Measurements from ENCODE around the gene PPT2.
"Not testable (repeated sequence)": the region's sequence is repeated elsewhere in the genome, so short reads cannot be mapped to it uniquely, and the experiment has no call there.

PPT2 gene

DNA sequence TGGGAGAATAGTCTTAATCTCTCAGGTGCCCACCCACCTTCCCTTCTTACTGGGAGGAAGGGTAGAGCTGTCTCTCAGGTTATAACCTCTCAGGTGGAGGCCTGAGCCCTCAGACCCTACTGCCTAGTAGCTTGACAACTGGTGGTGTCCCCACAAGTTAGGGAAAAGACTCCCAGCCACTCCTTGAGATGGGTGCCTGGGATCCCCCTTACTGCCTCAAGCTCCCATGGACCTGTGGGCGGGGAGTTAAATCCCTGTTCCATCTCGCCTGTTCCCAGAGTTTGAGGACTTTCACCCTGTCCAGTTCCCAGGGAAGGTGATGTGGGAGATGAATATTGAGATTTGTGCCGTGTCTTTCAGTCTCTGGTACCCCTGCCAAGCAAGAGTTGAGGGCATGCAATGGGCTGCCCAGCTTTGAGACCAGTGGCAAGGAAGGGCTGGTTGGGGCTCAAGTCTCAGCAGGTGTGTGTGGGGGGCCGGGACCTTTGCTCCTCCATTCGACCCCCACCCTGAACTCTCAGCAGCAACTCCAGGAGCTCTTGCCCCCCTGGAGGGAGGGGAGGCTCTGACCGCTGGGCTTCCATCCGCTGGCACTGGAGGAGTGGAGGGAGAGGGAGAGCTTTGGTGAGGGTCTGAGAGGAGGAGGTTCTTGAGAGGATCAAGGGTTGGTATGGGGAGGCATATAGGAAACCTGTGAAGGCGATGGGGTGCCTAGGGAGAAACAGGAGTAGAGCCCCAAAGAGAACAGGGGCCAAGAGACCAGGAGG is 37.2 kb downstream of the PPT2 start:
- DNase-seq, result no peak

DNA sequence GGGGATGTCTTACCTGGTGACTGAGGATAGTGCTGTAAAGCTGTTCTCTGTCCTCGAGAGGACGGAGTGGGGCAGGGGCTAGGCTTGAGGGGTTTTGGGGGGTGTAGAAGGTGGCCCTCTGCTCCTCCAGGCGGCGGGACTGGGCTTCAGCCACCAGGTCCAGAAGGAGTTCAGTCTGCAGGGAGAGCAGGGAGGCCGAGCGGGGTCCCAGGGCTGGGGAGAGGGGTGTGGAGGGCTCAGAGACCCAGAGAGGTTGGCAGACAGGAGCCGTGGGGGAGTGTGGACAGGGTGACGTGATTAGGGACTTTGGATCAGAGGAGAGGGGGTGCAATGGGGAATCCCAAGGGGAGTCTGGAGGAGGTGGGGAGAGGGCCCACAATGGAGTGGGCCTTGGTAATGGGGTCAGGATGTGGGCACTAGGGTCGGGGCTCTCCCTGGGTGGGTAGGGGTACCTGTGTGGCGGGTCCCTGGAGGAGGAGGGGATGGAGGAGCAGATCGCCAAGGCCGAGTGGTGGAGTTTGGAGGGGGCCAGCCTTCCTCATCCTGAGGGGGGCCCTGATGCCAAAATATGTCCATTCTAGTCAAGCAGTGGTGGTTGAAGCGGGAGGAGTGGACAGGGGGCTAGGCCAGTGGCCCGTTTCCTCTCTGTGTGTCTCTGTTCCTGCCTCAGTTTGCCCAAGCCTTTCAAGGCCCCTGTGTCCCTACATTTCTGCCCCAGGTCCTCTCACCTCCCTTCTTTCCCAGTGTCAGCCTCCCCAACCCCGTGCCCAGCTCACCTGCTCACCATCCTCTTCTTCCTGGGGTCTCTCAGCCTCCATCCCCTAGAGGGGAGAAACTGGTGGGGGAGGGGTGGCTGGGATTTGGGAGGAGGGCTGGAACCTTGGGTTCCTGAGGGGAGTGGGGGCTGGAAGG is 38.0 kb downstream of the PPT2 start:
- no peak for DNase-seq

DNA sequence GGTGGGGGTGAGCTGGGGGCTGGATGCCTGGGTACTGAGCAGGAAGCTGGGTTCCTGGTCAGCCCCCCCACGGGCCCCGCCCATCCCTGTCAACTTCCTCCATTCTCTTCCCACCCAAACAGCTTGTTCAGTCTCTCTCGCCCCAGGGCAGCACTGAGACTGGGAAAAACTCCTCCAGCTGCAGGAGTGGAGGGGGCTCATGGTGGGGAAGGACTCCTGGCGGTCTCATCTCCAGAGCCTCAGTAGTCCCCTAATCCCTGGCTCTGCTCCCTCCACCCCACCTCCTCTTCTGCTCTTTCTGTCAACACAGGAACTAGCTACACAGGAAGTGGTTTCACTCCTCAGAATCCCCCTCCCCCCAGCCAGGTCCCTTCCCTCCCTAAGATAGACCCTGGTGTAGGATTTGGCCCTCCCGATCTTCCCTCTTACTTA is 38.7 kb downstream of the PPT2 start, which contains the start of gene GPSM3:
Gene GPSM3 (minus strand): TSS at position 36 of the 432 bp plus-strand sequence. CDS start 130 bp downstream, outside the sequence.
- peak; percentile 51 for DNase-seq

DNA sequence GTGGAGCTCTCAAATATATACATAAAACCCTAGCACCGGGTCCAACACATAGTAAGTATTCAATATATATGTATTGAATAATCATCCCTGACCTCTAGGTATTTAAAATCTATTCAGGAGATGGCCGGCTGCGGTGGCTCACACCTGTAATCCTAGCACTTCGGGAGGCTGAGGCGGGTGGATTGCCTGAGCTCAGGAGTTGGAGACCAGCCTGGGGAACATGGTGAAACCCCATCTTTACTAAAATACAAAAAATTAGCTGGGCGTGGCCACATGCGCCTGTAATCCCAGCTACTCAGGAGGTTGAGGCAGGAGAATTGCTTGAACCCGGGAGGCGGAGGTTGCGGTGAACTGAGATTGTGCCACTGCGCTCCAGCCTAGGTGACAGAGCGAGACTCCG is 39.2 kb downstream of the PPT2 start:
- DNase-seq, result not testable (repeated sequence)

DNA sequence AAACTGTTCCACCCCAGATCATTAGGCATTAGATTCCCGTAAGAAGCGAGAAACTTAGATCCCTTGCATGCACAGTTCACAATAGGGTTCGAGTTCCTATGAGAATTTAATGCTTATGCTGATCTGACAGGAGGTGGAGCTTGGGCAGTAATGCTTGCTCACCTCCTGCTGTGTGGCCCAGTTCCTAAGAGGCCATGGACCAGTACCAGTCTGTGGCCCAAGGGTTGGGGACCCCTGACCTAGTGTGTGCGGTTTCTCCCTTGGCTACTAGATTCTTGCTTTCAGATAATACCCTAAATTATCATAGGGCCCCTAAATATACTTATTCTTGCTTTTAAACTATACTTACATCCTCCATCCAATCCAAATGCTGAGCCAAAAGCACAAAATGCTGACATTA is 40.4 kb downstream of the PPT2 start:
- no peak for DNase-seq

DNA sequence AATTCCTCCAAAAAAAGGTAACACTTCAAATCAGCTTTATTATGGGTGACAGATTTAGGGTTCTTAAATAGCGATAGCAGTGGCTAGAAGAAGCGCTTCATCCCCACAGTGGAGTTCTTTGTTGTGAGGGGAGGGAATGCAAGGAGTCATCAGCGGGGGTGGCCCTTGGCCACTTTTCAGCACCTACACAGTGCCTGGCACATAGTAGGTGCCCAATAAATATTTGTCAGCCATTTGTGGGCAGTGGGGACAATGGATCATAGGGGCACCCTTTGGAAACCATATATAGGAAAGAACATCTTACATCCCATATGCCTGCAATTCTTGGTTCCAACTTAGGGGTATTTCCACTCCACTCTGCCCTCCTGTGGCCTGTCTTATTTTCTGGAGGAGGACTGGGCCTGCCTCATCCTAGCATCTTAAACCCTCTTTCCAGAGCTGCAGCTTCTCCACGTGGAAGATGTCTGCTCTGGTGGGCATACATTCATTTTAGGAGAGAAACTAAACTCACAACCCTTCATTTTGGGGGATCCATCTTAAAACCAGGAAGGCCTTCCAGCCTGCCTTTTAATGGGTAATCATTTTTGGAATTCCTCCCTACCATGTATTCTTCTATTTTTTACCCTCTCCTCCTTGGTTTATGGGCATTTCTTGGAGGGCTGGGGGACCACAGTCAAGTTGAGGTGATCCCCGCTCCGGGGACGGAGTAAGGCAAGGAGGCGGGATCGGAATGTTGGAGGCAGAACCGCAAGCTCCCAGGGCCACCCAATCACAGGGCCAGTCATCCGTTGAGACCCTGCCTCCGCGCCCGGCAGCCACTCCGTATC is 41.1 kb downstream of the PPT2 start:
- no peak for DNase-seq

DNA sequence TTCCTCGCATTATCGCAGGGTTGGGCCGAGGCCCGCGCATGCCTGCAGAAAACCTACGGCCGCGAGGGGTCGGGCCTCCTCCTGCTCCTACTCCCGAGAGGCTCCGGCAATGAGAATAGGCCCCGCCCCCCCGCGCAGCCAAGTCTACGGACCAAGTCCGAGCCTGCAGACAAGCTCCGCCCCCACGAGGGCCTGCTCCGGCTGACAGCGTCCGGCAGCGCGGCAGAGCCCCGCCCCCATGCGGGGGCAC is 41.6 kb downstream of the PPT2 start:
- DNase-seq, result peak; percentile 100

DNA sequence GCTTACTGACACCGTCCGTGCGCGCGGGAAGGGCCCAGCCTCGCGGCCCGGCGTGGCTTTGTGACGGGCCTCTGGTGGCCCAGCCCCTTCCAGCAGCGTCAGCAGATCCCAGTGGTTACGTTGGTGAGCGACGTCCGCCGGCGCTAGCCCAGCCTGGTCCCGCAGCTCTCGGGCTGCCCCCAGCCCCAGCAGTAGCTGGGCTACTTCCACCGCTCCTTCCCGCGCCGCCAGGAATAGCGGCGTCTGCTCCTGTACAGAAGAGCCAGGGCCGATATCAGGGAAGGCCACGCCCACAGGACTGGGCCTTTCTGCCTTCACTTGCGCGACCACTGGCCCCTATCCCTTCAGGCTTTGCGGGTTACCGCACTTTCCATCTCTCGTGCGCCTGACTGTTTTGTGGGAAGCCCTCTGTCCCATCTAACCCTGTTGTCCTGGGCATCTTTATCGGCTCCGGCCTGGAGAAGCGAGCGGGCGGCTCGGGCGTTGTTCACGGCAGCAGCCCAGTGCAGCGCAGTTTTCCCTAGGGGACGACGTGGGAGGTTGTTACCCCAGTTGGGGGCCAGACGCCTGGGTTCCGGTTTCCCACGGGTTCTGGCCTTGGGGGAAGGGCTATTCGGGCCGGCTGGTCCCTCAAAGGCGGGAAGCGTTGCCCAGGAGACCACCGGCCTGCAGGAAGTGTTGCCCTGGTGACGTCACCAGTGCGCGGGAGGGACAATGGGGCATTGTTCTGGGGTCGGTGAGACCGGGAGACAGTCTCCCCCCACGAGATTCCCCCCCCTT is 42.2 kb downstream of the PPT2 start:
- DNase-seq, result peak; percentile 72

DNA sequence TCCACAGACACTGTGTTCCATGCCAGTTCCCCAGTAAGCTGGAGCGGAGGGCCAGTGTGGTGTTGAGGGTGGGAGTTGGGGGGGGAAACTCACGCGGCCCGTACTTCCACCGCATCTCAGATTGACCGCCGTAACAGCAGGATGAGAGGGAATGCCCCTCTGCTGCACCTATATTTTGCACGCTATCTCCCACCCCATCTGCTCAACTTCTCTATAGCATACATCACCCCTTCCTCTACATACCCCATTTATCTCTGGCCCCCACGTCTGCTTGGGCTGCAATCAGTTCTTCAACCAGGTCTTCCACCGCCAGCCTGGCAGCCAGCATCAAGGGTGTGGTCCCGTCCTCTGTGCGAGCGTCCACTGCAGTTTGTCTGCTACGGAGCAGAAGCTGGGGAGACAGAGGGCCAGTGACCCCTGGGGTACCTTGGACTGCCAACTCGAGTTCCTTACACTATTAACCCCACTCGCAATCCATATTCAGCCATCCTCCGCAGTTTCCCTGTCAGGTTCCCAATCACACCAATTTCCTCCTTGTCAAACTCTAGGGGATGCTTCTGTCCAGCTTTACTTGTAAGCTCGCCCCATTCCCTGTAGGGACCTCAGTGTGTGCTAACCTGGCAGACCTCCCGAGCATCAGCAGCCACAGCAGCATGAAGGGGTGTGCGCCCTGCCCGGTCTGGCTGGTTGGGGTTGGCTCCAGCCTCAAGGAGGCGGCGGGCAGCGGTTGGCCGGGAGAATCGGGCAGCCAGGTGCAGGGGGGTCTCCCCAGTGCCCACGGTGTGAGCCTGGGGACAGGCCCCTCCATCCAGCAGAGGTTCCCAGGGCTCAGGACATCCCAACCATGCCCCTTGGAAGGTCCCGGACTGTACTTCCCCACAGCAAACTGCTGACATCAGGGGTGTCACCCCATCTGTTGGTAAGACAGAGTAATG is 43.0 kb downstream of the PPT2 start:
- DNase-seq, result no peak

DNA sequence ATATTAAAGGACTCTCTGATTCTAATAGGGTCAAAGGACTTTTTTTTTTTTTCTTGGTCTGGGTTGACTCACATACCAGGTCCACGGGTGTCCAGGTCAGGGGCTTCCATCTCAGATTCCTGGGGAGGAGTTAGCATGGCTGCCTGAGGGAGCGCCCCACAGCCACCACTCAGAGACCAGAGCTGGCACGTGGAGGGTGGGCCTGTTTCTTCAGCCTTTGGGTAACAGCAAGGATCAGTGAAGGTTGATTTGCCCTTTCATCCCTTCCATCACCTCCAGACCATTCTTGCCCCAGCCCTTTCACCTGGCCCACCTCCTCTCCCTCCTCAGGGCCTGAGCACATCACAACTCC is 44.4 kb downstream of the PPT2 start:
- no peak for DNase-seq

DNA sequence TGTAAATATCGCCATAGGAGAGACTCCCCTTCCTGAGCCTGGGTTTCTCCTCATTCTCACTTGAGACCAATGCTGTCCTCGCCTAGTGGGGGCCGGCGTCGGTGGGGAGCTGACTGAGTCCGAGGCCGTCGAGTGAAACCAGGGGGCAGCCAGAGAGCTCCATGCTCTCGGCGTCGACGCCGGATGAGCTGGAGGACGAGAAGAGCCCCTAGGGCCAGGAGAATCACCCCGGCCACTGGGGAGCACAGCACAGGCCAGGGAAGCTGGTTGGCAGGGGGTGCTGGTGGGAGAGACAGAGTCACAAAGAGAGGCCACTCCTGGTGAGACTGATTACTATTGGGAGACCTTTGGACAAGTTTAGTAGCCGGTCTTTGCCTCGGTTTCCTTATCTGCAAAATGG is 44.9 kb downstream of the PPT2 start:
- no peak for DNase-seq

DNA sequence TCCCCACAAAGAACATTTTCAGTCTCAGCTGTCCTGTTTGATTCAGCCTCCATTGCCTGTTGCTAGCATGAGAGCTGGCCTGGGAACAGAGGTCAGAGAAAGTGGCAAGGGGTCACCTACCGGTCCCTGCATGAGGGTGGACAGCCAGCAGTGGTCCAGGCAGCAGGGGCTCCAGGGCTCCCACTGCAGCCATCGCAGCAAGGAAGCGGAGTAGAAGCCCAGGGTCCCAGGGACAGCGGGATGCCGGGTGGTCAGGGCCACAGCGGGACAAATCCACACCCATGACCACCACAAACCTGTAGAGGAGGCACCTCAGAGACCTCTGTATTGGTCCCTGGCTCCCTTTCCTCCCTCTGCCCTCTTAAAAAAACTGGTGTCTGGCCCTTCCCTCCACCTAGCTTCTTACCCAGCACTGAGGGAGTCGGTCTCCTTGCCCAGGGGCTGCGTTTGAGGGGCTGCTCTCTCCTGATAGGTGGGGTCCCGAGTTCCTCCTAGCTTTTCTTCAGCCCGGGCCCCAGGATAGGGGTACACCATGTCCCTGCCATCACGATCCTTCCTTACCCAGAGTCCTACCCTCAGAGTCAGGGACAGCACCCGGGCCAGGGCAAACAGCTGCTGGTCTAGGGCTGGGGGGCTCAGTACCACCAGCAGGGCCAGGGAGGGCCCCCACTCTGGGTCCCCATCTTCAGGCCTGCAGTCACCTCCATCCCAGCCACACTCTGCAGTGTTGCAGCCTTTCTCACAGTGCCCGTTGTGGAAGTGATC is 47.0 kb downstream of the PPT2 start:
- DNase-seq, result no peak

DNA sequence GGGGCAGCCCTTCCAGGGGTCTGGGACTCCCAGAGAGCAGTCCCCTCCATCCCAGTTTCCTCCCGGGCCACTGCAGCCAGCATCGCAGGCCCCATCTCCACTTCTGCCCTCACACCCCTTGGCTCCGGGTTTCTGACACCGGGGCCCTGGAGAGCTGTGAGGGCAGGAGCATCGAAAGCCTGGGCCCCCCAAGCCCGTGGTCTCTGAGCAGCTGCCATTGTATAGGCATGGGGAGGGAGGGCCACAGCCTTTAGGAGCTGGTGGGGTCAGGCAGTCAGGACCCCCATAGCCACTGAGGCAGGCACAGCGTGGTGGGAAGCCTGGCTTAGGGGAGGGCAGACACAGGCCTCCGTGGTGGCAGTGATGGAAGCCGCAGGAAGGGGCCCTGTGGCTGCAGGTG is 48.2 kb downstream of the PPT2 start:
- no peak for DNase-seq

DNA sequence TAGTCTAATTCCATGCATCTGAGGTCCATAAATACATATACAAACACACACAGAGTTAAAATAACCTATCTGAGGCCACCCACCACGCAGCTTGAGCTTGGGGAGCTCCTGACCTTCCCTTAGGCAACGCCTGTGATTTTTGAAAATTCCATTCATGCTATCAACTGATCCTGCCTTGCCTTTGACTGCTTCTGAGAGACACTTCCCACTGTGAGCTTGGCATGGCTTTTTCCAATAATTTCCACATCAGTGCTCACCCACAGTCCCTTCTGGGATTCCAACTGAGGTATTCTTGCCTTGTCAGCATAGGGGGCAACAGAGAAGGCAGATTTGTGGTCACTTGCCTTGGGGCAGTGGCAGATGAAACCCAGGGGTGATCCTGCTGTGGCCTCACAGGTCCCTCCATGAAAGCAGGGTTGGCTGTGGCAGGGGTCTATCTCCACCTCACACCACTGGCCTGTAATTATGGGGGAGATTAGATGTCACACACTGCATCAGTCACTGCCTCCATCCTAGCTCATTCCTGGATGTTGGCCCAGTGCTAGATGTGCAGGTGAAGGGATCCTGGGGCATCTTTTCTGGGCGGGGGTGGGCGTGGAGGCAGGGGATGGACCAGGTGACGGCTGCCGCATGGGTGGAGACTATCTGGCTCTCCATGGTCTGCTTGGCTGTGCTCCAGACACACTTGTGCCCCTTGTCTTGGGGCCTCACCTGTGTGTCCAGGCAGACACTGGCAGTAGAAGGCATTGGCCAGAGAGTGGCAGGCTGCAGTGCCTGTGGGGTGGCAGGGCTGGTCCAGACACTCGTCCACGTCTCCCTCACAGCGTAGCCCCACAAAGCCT is 49.7 kb downstream of the PPT2 start:
- no peak for DNase-seq

DNA sequence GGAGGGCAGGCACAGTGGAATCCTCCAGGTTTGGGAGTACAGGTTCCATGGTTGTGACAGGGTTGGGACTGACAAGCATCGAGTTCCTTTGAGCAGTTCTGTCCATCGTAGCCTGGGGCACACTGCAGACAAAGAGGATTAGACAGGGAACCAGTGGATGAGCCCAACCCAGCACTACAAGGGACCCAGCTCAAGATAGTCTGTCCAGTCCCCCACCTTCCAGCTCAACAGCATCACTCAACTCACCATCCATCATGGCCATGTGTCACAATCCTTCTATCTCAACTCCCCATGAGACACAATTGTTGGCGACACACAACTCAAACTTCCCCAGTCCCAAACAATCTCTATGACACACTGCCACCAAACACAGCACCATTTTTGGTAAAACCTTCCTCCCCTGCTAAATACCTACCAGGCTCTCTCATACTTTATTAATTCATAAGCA is 50.4 kb downstream of the PPT2 start:
- no peak for DNase-seq

DNA sequence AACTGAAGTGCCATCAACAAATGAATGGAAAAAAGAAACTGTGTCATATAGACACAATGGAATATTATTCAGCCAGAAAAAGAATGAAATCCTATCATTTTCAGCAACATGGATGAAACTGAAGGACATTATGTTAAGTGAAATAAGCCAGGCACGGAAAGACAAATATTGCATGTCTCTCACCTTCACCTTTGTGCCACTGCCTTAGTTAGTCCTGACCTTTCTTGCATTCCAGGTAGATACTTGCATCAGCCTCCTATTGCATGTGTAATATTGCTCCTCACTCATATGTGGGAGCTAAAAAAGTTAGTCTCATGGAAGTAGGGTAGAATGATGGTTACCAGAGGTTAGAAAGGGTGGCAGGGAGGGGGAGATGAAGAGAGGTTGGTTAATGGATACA is 55.1 kb downstream of the PPT2 start:
- no peak for DNase-seq

DNA sequence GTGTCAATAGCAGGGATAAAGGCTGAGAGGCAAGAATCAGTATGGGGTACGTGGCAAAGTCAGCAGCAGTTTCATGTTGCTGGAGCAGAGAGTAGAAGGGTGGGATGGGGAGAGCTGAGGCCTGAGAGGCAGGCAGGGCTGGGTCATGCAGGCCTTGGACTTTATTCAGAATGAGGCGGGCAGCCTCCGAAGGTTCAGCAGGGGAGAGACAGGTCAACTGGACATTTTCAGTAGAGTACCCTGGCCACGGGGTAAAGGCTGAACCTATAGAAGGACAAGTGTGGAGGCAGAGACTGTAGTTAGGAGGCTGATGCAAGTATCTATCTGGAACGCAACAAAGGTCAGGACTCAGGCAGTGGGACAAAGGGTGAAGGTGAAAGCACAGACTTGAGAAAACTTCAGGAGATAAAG is 56.3 kb downstream of the PPT2 start:
- no peak for DNase-seq

DNA sequence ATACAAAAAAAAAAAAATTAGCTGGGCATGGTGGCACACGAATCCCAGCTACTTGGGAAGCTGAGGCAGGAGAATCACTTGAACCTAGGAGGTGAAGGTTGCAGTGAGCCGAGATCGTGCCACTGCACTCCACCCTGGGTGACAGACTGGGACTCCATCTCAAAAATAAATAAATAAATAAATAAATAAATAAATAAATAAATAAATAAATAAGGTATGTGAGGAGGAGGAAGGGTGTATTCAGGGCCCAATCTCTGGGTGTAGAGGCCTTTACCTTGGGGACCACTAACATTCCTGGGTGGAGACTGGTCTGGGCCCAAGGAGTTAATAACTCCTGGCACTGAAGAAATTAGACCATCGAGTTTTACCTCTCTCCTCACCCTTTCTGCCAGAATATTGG is 57.5 kb downstream of the PPT2 start:
- not testable (repeated sequence) for DNase-seq

DNA sequence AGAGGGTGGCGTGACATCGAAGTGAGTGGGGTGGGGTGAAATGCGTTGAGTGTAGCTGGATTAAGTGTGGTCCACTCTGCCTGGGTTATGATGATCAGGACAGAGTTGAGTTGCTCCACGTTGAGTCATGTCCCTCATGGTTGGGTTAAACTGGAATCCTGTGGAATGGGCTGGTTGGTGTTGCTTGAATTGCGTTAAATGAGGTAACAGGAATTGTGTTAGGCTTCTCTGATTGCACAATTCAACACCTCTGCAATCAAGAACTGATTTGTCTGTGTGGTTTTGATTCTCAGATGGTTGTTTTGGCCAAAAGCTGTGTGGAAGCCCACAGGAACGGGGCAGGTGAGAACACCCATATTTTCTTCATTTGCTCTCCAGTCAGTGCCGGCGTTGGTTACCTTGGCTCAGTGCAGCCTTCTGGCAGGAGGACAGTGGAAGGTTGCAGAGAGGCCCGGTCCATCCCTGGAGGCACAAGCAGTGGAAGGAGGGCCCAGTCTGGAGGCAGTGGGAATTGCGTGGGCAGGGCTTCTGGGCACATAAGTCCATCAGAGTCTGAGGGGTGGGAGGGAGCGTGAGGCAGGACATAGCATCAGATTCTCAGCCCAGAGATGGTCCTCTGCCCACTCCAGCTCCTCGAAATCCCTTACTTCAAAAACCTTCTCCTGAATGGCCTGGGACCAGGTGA is 58.3 kb downstream of the PPT2 start:
- DNase-seq, result no peak

All from stimulated activated CD4-positive, alpha-beta T cell treated with anti-CD3 and anti-CD28 coated beads, Interleukin-1b, Interleukin-23, amount 100 ng/mL, for 48 hours (primary cell).